Central memory CD4-positive, alpha-beta T cell (primary cell): ENCODE measurements around the gene PHACTR2.
"Not testable (repeated sequence)": the region's sequence is repeated elsewhere in the genome, so short reads cannot be mapped to it uniquely, and the experiment has no call there.

Experiments
- DNase-seq: peaks from one replicate; pipeline ENCODE4 v3.0.0; 2022

PHACTR2 gene

GRCh38 chr6:143822584-143823024, 144.8 kb downstream of the PHACTR2 start:
- DNase-seq = no peak

GRCh38 chr6:143823548-143823947, 145.8 kb downstream of the PHACTR2 start:
- DNase-seq = no peak

GRCh38 chr6:143828572-143828971, 150.8 kb downstream of the PHACTR2 start:
- DNase-seq = no peak

- no peak for DNase-seq
Observed at GRCh38 chr6:143836150-143836549, 158.4 kb downstream of the PHACTR2 start.

- no peak for DNase-seq
Observed at GRCh38 chr6:143838395-143838794, 160.6 kb downstream of the PHACTR2 start.

GRCh38 chr6:143839196-143839595, 161.4 kb downstream of the PHACTR2 start:
- no peak for DNase-seq

- DNase-seq = no peak
Observed at GRCh38 chr6:143840595-143841265, 163.0 kb downstream of the PHACTR2 start.

- no peak for DNase-seq
Observed at GRCh38 chr6:143842461-143842901, 164.7 kb downstream of the PHACTR2 start.

- DNase-seq = peak; percentile 88
Observed at GRCh38 chr6:143842902-143843676, 165.3 kb downstream of the PHACTR2 start, which contains the start of gene LTV1. Gene LTV1, plus strand, starts transcription at chr6:143843338. Its CDS starts 140 bp downstream, at chr6:143843478.

GRCh38 chr6:143843677-143843999, 165.9 kb downstream of the PHACTR2 start:
- DNase-seq = no peak

- peak; percentile 1 for DNase-seq
Observed at GRCh38 chr6:143844006-143844405, 166.2 kb downstream of the PHACTR2 start.

- DNase-seq = no peak
Observed at GRCh38 chr6:143845033-143845432, 167.3 kb downstream of the PHACTR2 start.

GRCh38 chr6:143851706-143852105, 173.9 kb downstream of the PHACTR2 start:
- not testable (repeated sequence) for DNase-seq

- not testable (repeated sequence) for DNase-seq
Observed at GRCh38 chr6:143855057-143855456, 177.3 kb downstream of the PHACTR2 start.

- DNase-seq = not testable (repeated sequence)
Observed at GRCh38 chr6:143856762-143857161, 179.0 kb downstream of the PHACTR2 start.

GRCh38 chr6:143857651-143858050, 179.9 kb downstream of the PHACTR2 start:
- DNase-seq = no peak

- no peak for DNase-seq
Observed at GRCh38 chr6:143859891-143860660, 182.3 kb downstream of the PHACTR2 start.

- DNase-seq = no peak
Observed at GRCh38 chr6:143863771-143864170, 186.0 kb downstream of the PHACTR2 start.

GRCh38 chr6:143864234-143864633, 186.5 kb downstream of the PHACTR2 start, which contains the start of gene ZC2HC1B:
Gene ZC2HC1B, plus strand, starts transcription at chr6:143864474. Its CDS starts 66 bp downstream, at chr6:143864540.
- no peak for DNase-seq

- DNase-seq = no peak
Observed at GRCh38 chr6:143867236-143867635, 189.5 kb downstream of the PHACTR2 start.

GRCh38 chr6:143868808-143869207, 191.0 kb downstream of the PHACTR2 start:
- not testable (repeated sequence) for DNase-seq

- DNase-seq = not testable (repeated sequence)
Observed at GRCh38 chr6:143871202-143871730, 193.5 kb downstream of the PHACTR2 start.

- no peak for DNase-seq
Observed at GRCh38 chr6:143872201-143872600, 194.4 kb downstream of the PHACTR2 start.
